ENCODE results near the gene PLIN4. TPM values are rescaled to one million over a fixed set of nuclear protein-coding genes. Genes with fewer than 3 reads are reported as not detected.

The PLIN4 gene
- total and polyA plus RNA-seq, 2 donors (not counting 3 experiments of a cell fraction or from before 2014, with no cell fraction given), result 0.01 TPM; not detected in 1

DNA sequence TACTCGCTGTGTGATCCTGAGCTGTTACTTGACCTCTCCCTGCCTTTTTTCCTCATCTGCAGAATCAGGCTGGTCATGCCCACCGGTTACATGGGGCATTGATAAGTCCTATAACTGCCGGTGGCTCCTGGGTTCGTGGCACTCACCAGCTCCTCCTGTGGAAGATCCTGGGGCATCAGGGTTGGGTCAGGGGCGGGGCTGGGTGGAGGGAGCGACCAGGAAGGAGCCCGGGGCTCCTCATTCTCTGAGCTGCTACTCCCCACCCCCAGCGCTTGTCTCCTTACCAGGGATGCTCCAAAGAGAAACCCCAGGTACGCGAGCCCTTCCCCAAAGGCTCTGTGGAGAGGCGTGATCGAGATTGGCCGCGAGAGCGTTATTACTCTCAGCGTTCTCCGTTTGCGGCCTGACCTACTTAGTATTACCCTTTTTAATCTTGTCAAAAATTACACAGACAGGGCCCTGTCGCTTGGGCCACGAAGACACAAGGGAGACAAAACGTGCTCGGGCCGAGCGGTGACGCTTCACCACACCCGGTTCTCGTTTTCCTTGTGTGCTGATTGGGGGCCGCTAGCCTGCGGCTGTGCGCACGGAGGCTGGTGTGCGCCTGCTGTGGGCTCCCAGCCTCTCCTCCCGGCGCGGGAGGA is 35.4 kb downstream of the PLIN4 start:
- CTCF ChIA-PET, result interaction anchor here (0.6 to 1.2 kb wide), 2 partner anchors 10 to 40 kb away, joined by 3 to 4 read pairs; no protein-coding TSS in a partner anchor
- intact Hi-C loops (cut with micrococcal nuclease), result no loop called here
- no TSS peak for BruUV-seq (replicated peaks)

More for the DNA sequence above, 35.4 kb downstream of the PLIN4 start:
- FAIRE-seq (no peak), DNase-seq (ENCODE audit: low read depth, low spot score) (no peak)
- dilution Hi-C loops (cut with MboI; ENCODE audit: extremely low pct_ligation_motif_present, low sequenced_read_pairs), result no loop called here
- Histone ChIP-seq H3K4me3 (replicated peaks in 1 of 3; ENCODE audit: insufficient read depth in 1 of 3, low read depth in 1 of 3, low read length in 3 of 3) (no peak overlapping the region), H3K4me1 (ENCODE audit: control insufficient read depth, extremely low read depth, insufficient read depth, low read length) (no peaks in the 10 kb centered on the region), H3K36me3 (ENCODE audit: control insufficient read depth in 2 of 2, extremely low read depth in 1 of 2, insufficient read depth in 2 of 2, low read length in 2 of 2) (peaks cover 8 to 22% of the 10 kb centered on the region in 2 experiments), H3K27me3 (ENCODE audit: control insufficient read depth in 2 of 2, insufficient read depth in 2 of 2, low read length in 2 of 2) (no peaks in the 10 kb centered on the region), H3K9me1 (replicated peaks; ENCODE audit: control insufficient read depth, extremely low read depth, insufficient read depth, low read length) (no peaks in the 10 kb centered on the region), H3K9me3 (replicated peaks; ENCODE audit: control insufficient read depth, insufficient read depth, low read length) (no peaks in the 10 kb centered on the region), H3K27ac (ENCODE audit: insufficient read depth, low read depth, low read length) (no peak overlapping the region), H2AFZ (ENCODE audit: low read depth, low read length) (no peak overlapping the region), H3K4me2 (ENCODE audit: insufficient read depth, low read length) (no peak overlapping the region), H3K9ac (replicated peaks; ENCODE audit: extremely low read depth, insufficient read depth, low read length) (no peak overlapping the region), H3K79me2 (ENCODE audit: control insufficient read depth, insufficient read depth, low read length) (no peaks in the 10 kb centered on the region), H4K20me1 (replicated peaks; ENCODE audit: control insufficient read depth, extremely low read depth, insufficient read depth, low read length) (no peaks in the 10 kb centered on the region)
- POLR2A ChIA-PET, result no interaction called here
- TF ChIP-seq JUN (IDR thresholded peaks at IDR 0.05; ENCODE audit: borderline replicate concordance, insufficient read depth, insufficient read length, low read depth), result no peak
- TF ChIP-seq, protein P1, sequence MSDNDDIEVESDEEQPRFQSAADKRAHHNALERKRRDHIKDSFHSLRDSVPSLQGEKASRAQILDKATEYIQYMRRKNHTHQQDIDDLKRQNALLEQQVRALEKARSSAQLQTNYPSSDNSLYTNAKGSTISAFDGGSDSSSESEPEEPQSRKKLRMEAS (IDR thresholded peaks at IDR 0.05; ENCODE audit: insufficient read depth, insufficient read length), result no peak
- no peak for TF ChIP-seq FOS (IDR thresholded peaks at IDR 0.05; ENCODE audit: borderline replicate concordance, insufficient read depth, low read length)
- no peak for TF ChIP-seq POLR2AphosphoS5 (IDR thresholded peaks at IDR 0.05; ENCODE audit: insufficient read depth, low read depth, low read length)
- TF ChIP-seq, protein P2, sequence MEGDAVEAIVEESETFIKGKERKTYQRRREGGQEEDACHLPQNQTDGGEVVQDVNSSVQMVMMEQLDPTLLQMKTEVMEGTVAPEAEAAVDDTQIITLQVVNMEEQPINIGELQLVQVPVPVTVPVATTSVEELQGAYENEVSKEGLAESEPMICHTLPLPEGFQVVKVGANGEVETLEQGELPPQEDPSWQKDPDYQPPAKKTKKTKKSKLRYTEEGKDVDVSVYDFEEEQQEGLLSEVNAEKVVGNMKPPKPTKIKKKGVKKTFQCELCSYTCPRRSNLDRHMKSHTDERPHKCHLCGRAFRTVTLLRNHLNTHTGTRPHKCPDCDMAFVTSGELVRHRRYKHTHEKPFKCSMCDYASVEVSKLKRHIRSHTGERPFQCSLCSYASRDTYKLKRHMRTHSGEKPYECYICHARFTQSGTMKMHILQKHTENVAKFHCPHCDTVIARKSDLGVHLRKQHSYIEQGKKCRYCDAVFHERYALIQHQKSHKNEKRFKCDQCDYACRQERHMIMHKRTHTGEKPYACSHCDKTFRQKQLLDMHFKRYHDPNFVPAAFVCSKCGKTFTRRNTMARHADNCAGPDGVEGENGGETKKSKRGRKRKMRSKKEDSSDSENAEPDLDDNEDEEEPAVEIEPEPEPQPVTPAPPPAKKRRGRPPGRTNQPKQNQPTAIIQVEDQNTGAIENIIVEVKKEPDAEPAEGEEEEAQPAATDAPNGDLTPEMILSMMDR (IDR thresholded peaks at IDR 0.05; ENCODE audit: extremely low read depth in 1 of 2, insufficient read depth in 1 of 2, low read depth in 1 of 2, low read length in 2 of 2), result no peak
- TF ChIP-seq GATA2 (IDR thresholded peaks at IDR 0.05; ENCODE audit: insufficient read depth, insufficient read length, low read depth, low read length), result no peak
- no peak for TF ChIP-seq EZH2 (IDR thresholded peaks at IDR 0.05; ENCODE audit: borderline replicate concordance, low read depth, low read length, severe bottlenecking)
- no peak for TF ChIP-seq MYC (IDR thresholded peaks at IDR 0.05; ENCODE audit: low read depth, low read length)
- TF ChIP-seq POLR2A (IDR thresholded peaks at IDR 0.05; ENCODE audit: low read depth, low read length), result no peak
